HepG2 (cell line): ENCODE results near the gene CCDC121. TPM values are rescaled to one million over a fixed set of nuclear protein-coding genes. Genes with fewer than 3 reads are reported as not detected.
A peak's percentile ranks its signal among the peaks of the same experiment; 100 is the strongest.

Experiments used
- DPF2 ChIP-seq: sonication (generic); formaldehyde crosslinking; IDR thresholded peaks from 2 replicates; pipeline ENCODE4 v1.4.0; 2020; ENCODE audit warnings: mild to moderate bottlenecking, low read depth, missing genetic modification reagents, borderline replicate concordance
- E2F5 ChIP-seq: sonication (generic); formaldehyde crosslinking; conservative IDR thresholded peaks from 2 replicates; pipeline ENCODE4 v1.4.0; 2020; ENCODE audit warnings: missing genetic modification reagents
- ETV6 ChIP-seq: sonication (generic); formaldehyde crosslinking; conservative IDR thresholded peaks from 2 replicates; pipeline ENCODE4 v1.4.0; 2020; ENCODE audit warnings: missing genetic modification reagents
- HNRNPL ChIP-seq: fragments of 200-400 bp; formaldehyde crosslinking; IDR thresholded peaks from 2 replicates; pipeline ENCODE4 v1.6.1; 2017; ENCODE audit warnings: mild to moderate bottlenecking, low read depth, low read length
- JARID2 ChIP-seq: sonication (generic); formaldehyde crosslinking; IDR thresholded peaks from 2 replicates; pipeline ENCODE4 v1.8.1; 2023; ENCODE audit warnings: missing genetic modification reagents, inconsistent platforms; ENCODE audit not compliant: insufficient replicate concordance
- KLF9 ChIP-seq: IDR thresholded peaks from 2 replicates; pipeline ENCODE4 v1.6.1; 2016; ENCODE audit warnings: low read depth
- MAFK ChIP-seq, 2 experiments: IDR thresholded peaks in 1 of 2; conservative IDR thresholded peaks in 1 of 2; 2 replicates each; pipeline ENCODE4 v1.6.1; 2011; ENCODE audit warnings: improper control_type of control experiment in 2 of 2, low read length in 2 of 2
- MTA1 ChIP-seq: sonication (generic); formaldehyde crosslinking; IDR thresholded peaks from 2 replicates; pipeline ENCODE4 v1.4.0; 2020; ENCODE audit warnings: missing genetic modification reagents, mild to moderate bottlenecking, borderline replicate concordance
- PHB2 ChIP-seq: fragments of 450-650 bp; IDR thresholded peaks from 2 replicates; pipeline ENCODE4 v1.6.1; 2018; ENCODE audit not compliant: partially characterized antibody
- PLRG1 ChIP-seq: fragments of 450-650 bp; conservative IDR thresholded peaks from 2 replicates; pipeline ENCODE4 v1.6.1; 2016
- PLSCR1 ChIP-seq: sonication (generic); formaldehyde crosslinking; IDR thresholded peaks from 2 replicates; pipeline ENCODE4 v1.5.0; 2020; ENCODE audit warnings: missing genetic modification reagents, mild to moderate bottlenecking, borderline replicate concordance
- REL ChIP-seq: sonication (generic); formaldehyde crosslinking; conservative IDR thresholded peaks from 2 replicates; pipeline ENCODE4 v1.8.0; 2022; ENCODE audit warnings: mild to moderate bottlenecking, missing genetic modification reagents, moderate library complexity
- THYN1 ChIP-seq: sonication (generic); formaldehyde crosslinking; IDR thresholded peaks from 2 replicates; pipeline ENCODE4 v1.8.1; 2023; ENCODE audit warnings: low read depth, mild to moderate bottlenecking, moderate library complexity, missing genetic modification reagents, borderline replicate concordance
- TRAFD1 ChIP-seq: sonication (generic); formaldehyde crosslinking; IDR thresholded peaks from 2 replicates; pipeline ENCODE4 v1.5.1; 2020; ENCODE audit warnings: missing genetic modification reagents, mild to moderate bottlenecking, borderline replicate concordance
- U2AF1 ChIP-seq: fragments of 200-400 bp; formaldehyde crosslinking; optimal IDR thresholded peaks from 2 replicates; pipeline ENCODE3; 2017; ENCODE audit warnings: mild to moderate bottlenecking, low read depth, low read length
- ZNF7 ChIP-seq: IDR thresholded peaks from 2 replicates; pipeline ENCODE4 v1.6.1; 2016; ENCODE audit warnings: missing biosample characterization, missing genetic modification reagents
- ZNF770 ChIP-seq: sonication (generic); formaldehyde crosslinking; IDR thresholded peaks from 2 replicates; pipeline ENCODE4 v1.5.0; 2020; ENCODE audit warnings: mild to moderate bottlenecking, missing genetic modification reagents
- ZNF800 ChIP-seq: sonication (generic); formaldehyde crosslinking; IDR thresholded peaks from 2 replicates; pipeline ENCODE4 v1.4.0; 2020; ENCODE audit warnings: missing genetic modification reagents
- ZSCAN29 ChIP-seq: sonication (generic); formaldehyde crosslinking; conservative IDR thresholded peaks from 2 replicates; pipeline ENCODE4 v1.4.0; 2020; ENCODE audit warnings: mild to moderate bottlenecking, missing genetic modification reagents
- polyA plus RNA-seq, 8 experiments: library from polyadenylated mRNA; depleted of rRNA in 3 of 8; stranded (reverse) in 7 of 8; unstranded in 1 of 8; fragments of >200 nt; fragmentation: Illumina TruSeq in 4 of 8; extraction: Trizol in 4 of 8; gene quantifications; 2 replicates each; pipeline versions ENCODE4 v1.2.1 to v1.2.3, GENCODE V29; 2011 to 2016; ENCODE audit warnings: low read depth in 4 of 8, missing spikeins in 1 of 8, mixed read lengths in 1 of 8; ENCODE audit not compliant: insufficient read depth in 1 of 8
- total RNA-seq, 5 experiments: library from RNA; depleted of rRNA; stranded (reverse); fragments of >200 nt; fragmentation: Illumina TruSeq; extraction: Trizol; gene quantifications; 2 replicates each; pipeline ENCODE4 v1.2.3, GENCODE V29; 2016; ENCODE audit warnings: low read depth in 1 of 5

Gene CCDC121
- total and polyA plus RNA-seq, 2 of the 13 experiments (the other 11 are each of a cell fraction or from before 2014, with no cell fraction given), result 1.9 to 3.0 TPM

- TF ChIP-seq TRAFD1 (CRISPR knock-in tag) (no peak), ZNF800 (CRISPR knock-in tag) (peak; percentile 93), THYN1 (CRISPR knock-in tag) (peak; percentile 96), ZNF770 (CRISPR knock-in tag) (no peak; the same call in 1 of the 2 replicates), E2F5 (CRISPR knock-in tag) (peak; percentile 12; the same call in 1 of the 2 replicates), REL (CRISPR knock-in tag) (no peak), ETV6 (CRISPR knock-in tag) (no peak; the same call in 1 of the 2 replicates), KLF9 (peak; percentile 81), HNRNPL (0 out of 2 replicates have a peak, but pooled peaks have one; percentile 21), U2AF1 (peak; percentile 96), PHB2 (no peak), MAFK (conservative IDR thresholded peaks at IDR 0.05 in 1 of 2, IDR thresholded peaks at IDR 0.05 in 1 of 2; ENCODE audit: low read length in 2 of 2) (peak in 1 of 2 experiments; percentile 4; a peak in 1 of 4 replicates), ZSCAN29 (CRISPR knock-in tag) (peak; percentile 59; the same call in 1 of the 2 replicates), MTA1 (CRISPR knock-in tag) (peak; percentile 55), JARID2 (CRISPR knock-in tag) (peak; percentile 43), PLSCR1 (CRISPR knock-in tag) (no peak; the same call in 1 of the 2 replicates), ZNF7 (CRISPR knock-in tag) (0 out of 2 replicates have a peak, but pooled peaks have one; percentile 29), DPF2 (no peak), PLRG1 (no peak)
Measured at GRCh38 chr2:27663285-27664153, 34.7 kb upstream of the CCDC121 start, which contains the start of the genes SLC4A1AP and SUPT7L (continued).
